Activated CD4-positive, alpha-beta T cell treated with anti-CD3 and anti-CD28 coated beads, Interleukin-2, Interleukin-4, amounts not matched to agents 100 ng/mL and 50 ng/mL, durations not matched to agents 16 hours and 8 hours (primary cell): ENCODE measurements around the gene DOHH.
"Not testable (repeated sequence)": the region's sequence is repeated elsewhere in the genome, so short reads cannot be mapped to it uniquely, and the experiment has no call there.

Source experiments
- DNase-seq: peaks from one replicate; pipeline ENCODE4 v3.0.0-alpha.2; 2020; ENCODE audit warnings: low spot score

DOHH gene

GRCh38 chr19:3534375-3535234 is 34.1 kb upstream of the DOHH start:
- DNase-seq: no peak

- DNase-seq: no peak
Observed at GRCh38 chr19:3533563-3534216, 33.2 kb upstream of the DOHH start.

- no peak for DNase-seq
Observed at GRCh38 chr19:3533033-3533432, 32.6 kb upstream of the DOHH start.

GRCh38 chr19:3532154-3532786 is 31.8 kb upstream of the DOHH start:
- DNase-seq: no peak

- no peak for DNase-seq
Observed at GRCh38 chr19:3531716-3532115, 31.2 kb upstream of the DOHH start.

- no peak for DNase-seq
Observed at GRCh38 chr19:3530389-3530788, 29.9 kb upstream of the DOHH start.

- DNase-seq: not testable (repeated sequence)
Observed at GRCh38 chr19:3529299-3529698, 28.8 kb upstream of the DOHH start.

GRCh38 chr19:3528539-3529211 is 28.2 kb upstream of the DOHH start:
- DNase-seq: no peak

GRCh38 chr19:3528080-3528479 is 27.6 kb upstream of the DOHH start:
- DNase-seq: no peak

- no peak for DNase-seq
Observed at GRCh38 chr19:3527238-3527910, 26.9 kb upstream of the DOHH start.

GRCh38 chr19:3526507-3527237 is 26.2 kb upstream of the DOHH start:
- DNase-seq: no peak

- DNase-seq: no peak
Observed at GRCh38 chr19:3524904-3525451, 24.5 kb upstream of the DOHH start.

- DNase-seq: no peak
Observed at GRCh38 chr19:3524078-3524842, 23.8 kb upstream of the DOHH start.

GRCh38 chr19:3523361-3524077 is 23.0 kb upstream of the DOHH start:
- DNase-seq: no peak

- DNase-seq: no peak
Observed at GRCh38 chr19:3522421-3523360, 22.2 kb upstream of the DOHH start.

GRCh38 chr19:3521104-3521445 is 20.6 kb upstream of the DOHH start:
- DNase-seq: no peak

- DNase-seq: no peak
Observed at GRCh38 chr19:3520166-3521103, 20.0 kb upstream of the DOHH start.
